ENCODE data around the gene DDX55.

The DDX55 gene

DNA sequence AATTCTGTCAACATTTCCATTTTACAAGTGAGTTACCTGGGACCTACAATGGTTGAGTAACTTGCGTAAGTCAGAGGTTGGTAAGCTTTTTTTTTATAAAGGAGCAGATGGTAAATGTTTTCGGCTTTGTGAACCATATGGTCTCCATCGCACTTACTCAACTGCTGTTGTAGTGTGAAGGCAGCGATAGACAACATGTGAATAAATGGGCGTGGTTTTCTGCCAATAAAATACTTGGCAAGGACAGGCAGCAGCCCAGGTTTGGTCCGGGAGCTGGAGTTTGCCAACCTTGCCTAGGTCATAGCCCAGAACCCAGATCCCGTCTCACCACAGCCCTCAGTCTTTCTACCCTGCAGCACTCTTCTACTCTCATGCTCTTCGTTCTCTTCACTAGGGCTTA, 6.3 kb downstream of the DDX55 start:
- no peak overlapping the region for H3K27ac ChIP-seq (ENCODE audit: low read depth, low read length, severe bottlenecking)
- 98% methylated on average over 6 of the region's 8 CpGs for WGBS, 2 experiments (ENCODE audit: insufficient coverage in 2 of 2)
- H3K36me3 ChIP-seq (ENCODE audit: control insufficient read depth, insufficient read depth, low read length): peaks cover 95% of the 10 kb centered on the region

DNA sequence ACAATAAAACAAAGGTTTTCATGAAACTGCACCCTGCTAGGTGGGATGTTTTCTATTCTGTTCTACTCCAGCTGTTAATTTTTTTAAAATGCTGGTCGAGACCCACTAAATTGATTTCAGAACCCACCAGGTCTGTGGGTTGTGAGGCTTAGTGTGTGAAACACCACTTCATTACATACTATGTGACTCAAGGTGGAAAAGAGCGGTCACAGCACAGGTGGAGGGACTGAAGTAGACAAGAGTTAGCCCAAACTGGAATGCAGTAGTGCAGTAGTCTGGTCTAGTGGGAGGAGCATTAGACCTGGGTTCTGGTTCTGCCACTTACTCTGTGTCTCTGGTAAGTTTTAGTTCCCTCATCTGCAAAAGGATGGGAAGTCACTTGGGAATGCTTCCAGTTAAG, 12.2 kb downstream of the DDX55 start:
- Histone ChIP-seq H3K36me3 (ENCODE audit: control insufficient read depth, insufficient read depth, low read length) (peaks cover 95% of the 10 kb centered on the region), H3K4me3 (ENCODE audit: extremely low read depth, insufficient read depth, low read length, poor library complexity, severe bottlenecking) (no peak overlapping the region), H3K4me1 (ENCODE audit: control insufficient read depth, insufficient read depth, low read length, poor library complexity, severe bottlenecking) (no peaks in the 10 kb centered on the region), H3K9me3 (ENCODE audit: control insufficient read depth, low read length) (no peaks in the 10 kb centered on the region), H3K27ac (ENCODE audit: low read depth, low read length, severe bottlenecking) (no peak overlapping the region)
- WGBS, 2 experiments (ENCODE audit: insufficient coverage in 2 of 2): 100% methylated on average over 1 of the region's 2 CpGs; no CpG with 5 or more reads in 1 of the 2 experiments

More for the DNA sequence above, 6.3 kb downstream of the DDX55 start:
- Histone ChIP-seq H3K9me3 (ENCODE audit: control insufficient read depth, low read length) (no peaks in the 10 kb centered on the region), H3K4me3 (ENCODE audit: extremely low read depth, insufficient read depth, low read length, poor library complexity, severe bottlenecking) (no peak overlapping the region), H3K4me1 (ENCODE audit: control insufficient read depth, insufficient read depth, low read length, poor library complexity, severe bottlenecking) (peaks cover 2% of the 10 kb centered on the region)

DNA sequence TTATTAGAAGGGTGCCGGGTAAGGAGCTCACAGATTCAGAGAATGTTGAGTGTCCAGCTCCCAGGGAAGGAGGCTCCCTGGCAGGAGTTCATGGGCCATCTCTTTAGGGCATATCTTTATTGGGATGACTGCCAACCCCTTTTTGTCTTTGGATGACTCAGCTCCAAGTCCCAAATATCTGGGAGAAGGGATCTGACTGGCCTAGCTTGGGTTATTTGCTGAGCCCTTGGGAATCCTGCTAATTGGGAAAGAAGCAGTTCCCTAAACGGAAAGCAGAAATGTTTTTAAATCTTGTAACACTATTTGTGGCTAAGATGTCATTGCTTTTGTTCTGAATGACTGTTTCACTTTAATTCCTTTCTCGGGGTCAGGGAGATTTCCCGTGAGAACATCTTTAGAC, 12.6 kb downstream of the DDX55 start:
- Histone ChIP-seq H3K9me3 (ENCODE audit: control insufficient read depth, low read length) (no peaks in the 10 kb centered on the region), H3K4me3 (ENCODE audit: extremely low read depth, insufficient read depth, low read length, poor library complexity, severe bottlenecking) (no peak overlapping the region), H3K4me1 (ENCODE audit: control insufficient read depth, insufficient read depth, low read length, poor library complexity, severe bottlenecking) (no peaks in the 10 kb centered on the region), H3K36me3 (ENCODE audit: control insufficient read depth, insufficient read depth, low read length) (peaks cover 95% of the 10 kb centered on the region), H3K27ac (ENCODE audit: low read depth, low read length, severe bottlenecking) (no peak overlapping the region)
- WGBS, 2 experiments (ENCODE audit: insufficient coverage in 2 of 2): 93 to 100% methylated on average over 4 of the region's 4 CpGs

DNA sequence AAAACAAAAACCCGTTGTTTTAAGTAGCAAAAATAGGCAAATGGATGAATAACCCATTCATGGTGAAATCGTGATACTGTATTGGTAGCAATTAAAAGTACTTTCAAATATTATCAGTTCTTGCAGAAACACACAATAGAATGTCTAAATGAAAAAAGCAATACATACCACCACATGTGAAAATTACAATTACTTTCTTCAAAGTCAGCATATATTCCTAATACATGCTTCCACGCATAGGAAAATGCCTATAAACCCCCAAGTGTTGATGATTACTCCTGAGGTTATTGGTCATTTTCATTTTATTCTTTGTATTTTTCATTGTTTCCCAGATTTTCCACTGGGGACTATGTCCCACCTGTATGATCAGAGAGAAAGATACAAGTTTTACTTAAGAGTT, 15.2 kb downstream of the DDX55 start:
- 100% methylated on average over 1 of the region's 3 CpGs; no CpG with 5 or more reads in 1 of the 2 experiments for WGBS, 2 experiments (ENCODE audit: insufficient coverage in 2 of 2)
- H3K36me3 ChIP-seq (ENCODE audit: control insufficient read depth, insufficient read depth, low read length): peaks cover 93% of the 10 kb centered on the region
- H3K4me1 ChIP-seq (ENCODE audit: control insufficient read depth, insufficient read depth, low read length, poor library complexity, severe bottlenecking): no peaks in the 10 kb centered on the region
- no peak overlapping the region for H3K27ac ChIP-seq (ENCODE audit: low read depth, low read length, severe bottlenecking)
- no peak overlapping the region for H3K4me3 ChIP-seq (ENCODE audit: extremely low read depth, insufficient read depth, low read length, poor library complexity, severe bottlenecking)
- H3K9me3 ChIP-seq (ENCODE audit: control insufficient read depth, low read length): no peaks in the 10 kb centered on the region

DNA sequence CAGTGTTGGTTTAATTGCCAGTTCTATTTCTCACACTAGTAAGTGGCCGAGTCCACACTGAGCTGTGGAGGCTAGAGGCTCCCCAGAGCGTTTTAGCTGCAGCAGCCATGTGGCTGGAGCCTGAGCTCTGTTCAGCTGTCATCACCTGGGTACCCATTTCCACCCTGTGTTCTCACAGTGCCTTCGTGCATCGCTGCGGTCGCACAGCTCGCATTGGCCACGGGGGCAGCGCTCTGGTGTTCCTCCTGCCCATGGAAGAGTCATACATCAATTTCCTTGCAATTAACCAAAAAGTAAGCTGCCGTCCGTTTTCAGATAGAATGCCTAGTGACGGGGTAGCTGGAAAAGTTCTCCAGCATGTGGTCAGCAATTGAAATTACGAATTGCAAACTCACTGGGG, 15.7 kb downstream of the DDX55 start:
- no peak overlapping the region for H3K4me3 ChIP-seq (ENCODE audit: extremely low read depth, insufficient read depth, low read length, poor library complexity, severe bottlenecking)
- peaks cover 93% of the 10 kb centered on the region for H3K36me3 ChIP-seq (ENCODE audit: control insufficient read depth, insufficient read depth, low read length)
- H3K9me3 ChIP-seq (ENCODE audit: control insufficient read depth, low read length): no peaks in the 10 kb centered on the region
- 94 to 98% methylated on average over 9 to 13 of the region's 13 CpGs for WGBS, 2 experiments (ENCODE audit: insufficient coverage in 2 of 2)
- no peak overlapping the region for H3K27ac ChIP-seq (ENCODE audit: low read depth, low read length, severe bottlenecking)
- H3K4me1 ChIP-seq (ENCODE audit: control insufficient read depth, insufficient read depth, low read length, poor library complexity, severe bottlenecking): no peaks in the 10 kb centered on the region

DNA sequence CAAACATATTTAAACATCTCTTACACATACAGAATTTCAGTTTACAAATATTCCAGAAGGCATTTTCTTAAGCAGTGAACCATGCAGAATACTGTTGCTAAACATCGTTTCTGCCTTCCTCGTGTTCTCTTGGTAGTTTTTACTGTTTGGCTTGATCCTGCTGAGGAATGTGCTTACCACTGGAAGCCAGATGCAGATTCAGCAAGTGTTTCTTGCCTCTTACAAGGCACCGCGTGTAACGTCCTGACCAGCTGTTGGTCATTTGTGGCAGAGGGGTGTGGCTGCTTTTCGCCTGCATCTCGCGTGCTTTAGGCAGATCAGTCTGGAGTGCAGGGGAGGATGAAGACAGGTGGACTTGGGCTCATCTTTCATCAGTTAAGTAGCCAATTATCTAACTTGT, 19.2 kb downstream of the DDX55 start:
- Histone ChIP-seq H3K4me1 (ENCODE audit: control insufficient read depth, insufficient read depth, low read length, poor library complexity, severe bottlenecking) (no peaks in the 10 kb centered on the region), H3K4me3 (ENCODE audit: extremely low read depth, insufficient read depth, low read length, poor library complexity, severe bottlenecking) (no peak overlapping the region), H3K36me3 (ENCODE audit: control insufficient read depth, insufficient read depth, low read length) (peaks cover 92% of the 10 kb centered on the region), H3K9me3 (ENCODE audit: control insufficient read depth, low read length) (no peaks in the 10 kb centered on the region), H3K27ac (ENCODE audit: low read depth, low read length, severe bottlenecking) (no peak overlapping the region)
- 89 to 97% methylated on average over 7 to 8 of the region's 8 CpGs for WGBS, 2 experiments (ENCODE audit: insufficient coverage in 2 of 2)

DNA sequence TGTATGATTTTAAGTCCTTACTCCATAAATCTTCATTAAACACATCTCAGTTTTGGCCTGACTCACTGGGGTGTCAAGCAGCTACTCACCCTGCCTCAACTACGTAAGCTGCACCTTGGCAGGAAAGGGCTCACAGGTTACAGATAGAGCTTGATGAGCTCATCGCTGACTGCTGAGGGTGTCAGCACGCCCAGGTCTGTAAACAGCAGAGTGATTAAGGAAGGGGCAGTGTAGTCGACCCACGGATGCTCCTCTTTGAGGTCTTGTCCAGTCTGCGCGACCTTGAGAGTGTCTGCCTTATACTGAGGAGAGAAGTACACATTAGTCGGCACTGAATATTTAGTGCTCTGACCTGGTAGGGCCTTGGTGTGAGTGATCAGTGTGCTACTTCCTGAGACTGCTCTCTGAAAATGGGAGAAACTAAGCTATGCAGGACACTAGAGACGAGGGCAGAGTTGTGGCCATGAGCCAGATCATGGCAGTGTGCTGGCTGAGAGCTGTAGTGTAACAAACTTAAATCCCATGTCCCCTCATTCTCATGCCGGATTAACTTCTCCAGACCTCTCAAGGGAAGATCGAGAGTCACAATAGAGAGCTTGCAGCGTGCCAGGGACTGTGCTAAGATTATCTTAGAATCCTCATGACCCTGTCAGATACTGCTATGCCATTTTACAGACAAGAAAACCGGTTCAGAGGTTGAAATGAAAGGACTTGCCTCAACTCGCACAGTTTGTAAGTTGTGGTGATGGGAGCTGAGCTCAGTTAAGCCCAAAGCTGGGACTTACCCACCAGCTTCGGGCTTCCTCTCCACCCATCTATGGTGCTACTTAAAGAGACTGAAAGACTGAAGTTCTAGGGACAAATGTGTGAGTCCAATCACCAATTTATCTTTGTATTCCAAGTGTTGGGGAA, 20.0 kb downstream of the DDX55 start:
- Histone ChIP-seq H3K4me3 (ENCODE audit: extremely low read depth, insufficient read depth, low read length, poor library complexity, severe bottlenecking) (no peak overlapping the region), H3K4me1 (ENCODE audit: control insufficient read depth, insufficient read depth, low read length, poor library complexity, severe bottlenecking) (no peaks in the 10 kb centered on the region), H3K9me3 (ENCODE audit: control insufficient read depth, low read length) (no peaks in the 10 kb centered on the region), H3K27ac (ENCODE audit: low read depth, low read length, severe bottlenecking) (no peak overlapping the region), H3K36me3 (ENCODE audit: control insufficient read depth, insufficient read depth, low read length) (peaks cover 92% of the 10 kb centered on the region)
- 88 to 94% methylated on average over 13 to 14 of the region's 15 CpGs for WGBS, 2 experiments (ENCODE audit: insufficient coverage in 2 of 2)

DNA sequence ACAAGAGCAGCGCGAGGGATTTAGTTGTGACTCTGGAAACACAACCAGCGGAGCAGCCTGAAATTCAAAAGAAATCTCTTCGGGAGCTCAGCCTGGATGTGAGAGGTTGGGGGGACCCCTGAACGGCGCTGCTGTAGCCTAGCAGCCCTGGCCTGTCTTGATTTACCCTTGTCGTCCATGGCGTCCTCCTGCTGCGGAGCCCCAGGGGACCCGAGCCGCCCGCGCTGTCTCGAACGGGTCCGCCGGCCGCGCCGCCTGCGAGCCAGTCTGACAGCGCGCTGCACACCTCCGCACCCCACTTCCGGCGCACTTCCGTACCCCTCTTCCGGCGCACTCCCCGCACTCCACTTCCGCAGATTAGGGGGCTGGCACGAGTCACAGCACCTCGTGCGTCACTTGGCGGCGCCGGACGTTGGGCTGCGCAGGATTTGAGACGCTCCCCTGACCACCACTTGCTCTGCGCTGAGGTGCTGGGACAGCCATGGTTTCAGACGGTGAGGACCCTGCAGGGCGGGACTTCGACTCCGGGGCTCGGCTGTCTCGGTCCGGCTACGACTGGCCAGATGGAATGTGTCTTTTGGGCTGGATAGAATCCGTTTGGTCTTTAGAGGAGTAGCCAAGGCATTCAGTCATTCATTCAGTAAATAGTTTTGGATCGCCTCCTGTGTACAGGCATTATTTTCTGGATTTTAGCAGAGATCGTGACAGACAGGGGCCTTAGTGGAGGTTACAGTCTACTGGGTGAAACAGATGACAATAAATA, 31.7 kb downstream of the DDX55 start, which contains the start of the genes EIF2B1 and GTF2H3:
EIF2B1 (minus strand) TSS at position 308 of the 763 bp plus-strand sequence; CDS start at position 179, 129 bp downstream.
GTF2H3 (plus strand) TSS at position 451 of the 763 bp plus-strand sequence; CDS start at position 482, 31 bp downstream.
- H3K27ac ChIP-seq (ENCODE audit: low read depth, low read length, severe bottlenecking): peak within 1 kb of the TSS; percentile 85
- H3K4me3 ChIP-seq (ENCODE audit: extremely low read depth, insufficient read depth, low read length, poor library complexity, severe bottlenecking): peak within 1 kb of the TSS; percentile 96
- H3K36me3 ChIP-seq (ENCODE audit: control insufficient read depth, insufficient read depth, low read length): peaks cover 42% of the 10 kb centered on the region
- WGBS, 2 experiments (ENCODE audit: insufficient coverage in 2 of 2): 0% methylated on average over 39 to 50 of the region's 52 CpGs
- H3K4me1 ChIP-seq (ENCODE audit: control insufficient read depth, insufficient read depth, low read length, poor library complexity, severe bottlenecking): peaks cover 6% of the 10 kb centered on the region
- H3K9me3 ChIP-seq (ENCODE audit: control insufficient read depth, low read length): no peaks in the 10 kb centered on the region

DNA sequence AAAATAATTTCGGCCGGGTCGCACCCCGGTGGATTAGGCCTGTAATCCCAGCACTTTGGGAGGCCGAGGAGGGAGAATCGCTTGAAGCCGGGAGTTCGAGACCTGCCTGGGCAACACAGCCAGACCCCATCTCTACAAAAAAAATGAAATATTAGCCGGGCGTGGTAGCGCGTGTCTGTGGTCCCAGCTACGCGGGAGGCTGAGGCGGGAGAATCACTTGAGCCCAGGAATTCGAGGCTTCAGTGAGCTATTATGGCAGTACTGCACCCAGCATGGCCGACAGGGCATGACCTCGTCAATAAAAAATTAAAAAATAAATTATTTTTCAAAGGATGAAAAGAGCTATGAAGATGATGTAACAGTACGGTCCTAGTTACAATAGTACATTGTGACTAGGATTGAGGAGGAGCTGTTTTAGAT, 32.3 kb downstream of the DDX55 start:
- WGBS, 2 experiments (ENCODE audit: insufficient coverage in 2 of 2): 13 to 17% methylated on average over 8 to 16 of the region's 19 CpGs
- H3K27ac ChIP-seq (ENCODE audit: low read depth, low read length, severe bottlenecking): peak overlapping the region; percentile 85
- peaks cover 36% of the 10 kb centered on the region for H3K36me3 ChIP-seq (ENCODE audit: control insufficient read depth, insufficient read depth, low read length)
- peaks cover 6% of the 10 kb centered on the region for H3K4me1 ChIP-seq (ENCODE audit: control insufficient read depth, insufficient read depth, low read length, poor library complexity, severe bottlenecking)
- no peaks in the 10 kb centered on the region for H3K9me3 ChIP-seq (ENCODE audit: control insufficient read depth, low read length)
- peak overlapping the region; percentile 96 for H3K4me3 ChIP-seq (ENCODE audit: extremely low read depth, insufficient read depth, low read length, poor library complexity, severe bottlenecking)

DNA sequence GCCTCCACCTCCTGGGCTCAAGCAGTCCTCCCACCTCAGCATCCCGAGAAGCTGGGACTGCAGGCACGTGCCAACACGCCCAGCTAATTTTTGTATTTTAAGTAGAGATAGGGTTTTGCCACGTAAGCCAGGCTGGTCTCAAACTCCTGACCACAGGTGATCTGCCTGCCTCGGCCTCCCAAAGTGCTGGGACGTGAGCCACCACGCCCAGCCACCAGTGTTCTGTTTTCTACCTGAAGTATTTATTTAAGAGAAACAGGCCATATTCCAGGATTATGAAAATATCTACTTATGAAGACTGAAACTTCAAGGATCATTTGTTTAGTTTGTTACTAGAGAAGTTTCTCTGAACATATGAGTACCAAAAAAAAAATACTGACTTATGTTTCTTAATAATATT, 42.0 kb downstream of the DDX55 start:
- no peak overlapping the region for H3K27ac ChIP-seq (ENCODE audit: low read depth, low read length, severe bottlenecking)
- WGBS, 2 experiments (ENCODE audit: insufficient coverage in 2 of 2): 85% methylated on average over 4 of the region's 7 CpGs; no CpG with 5 or more reads in 1 of the 2 experiments
- H3K4me3 ChIP-seq (ENCODE audit: extremely low read depth, insufficient read depth, low read length, poor library complexity, severe bottlenecking): no peak overlapping the region
- no peaks in the 10 kb centered on the region for H3K4me1 ChIP-seq (ENCODE audit: control insufficient read depth, insufficient read depth, low read length, poor library complexity, severe bottlenecking)
- peaks cover 68% of the 10 kb centered on the region for H3K36me3 ChIP-seq (ENCODE audit: control insufficient read depth, insufficient read depth, low read length)
- H3K9me3 ChIP-seq (ENCODE audit: control insufficient read depth, low read length): no peaks in the 10 kb centered on the region
